Erythroblast (primary cell): ENCODE data around the gene CRYBG3.

Experiments
- DNase-seq, 2 experiments: peaks; one replicate each; lab custom pipeline; 2025; lab: John Stamatoyannopoulos, UW
- GATA1 ChIP-seq: IDR thresholded peaks from 2 replicates; pipeline ENCODE4 v1.6.1; 2011; ENCODE audit warnings: low read depth, mild to moderate bottlenecking, control low read depth, low read length, moderate library complexity
- POLR2A ChIP-seq: IDR thresholded peaks from 2 replicates; pipeline ENCODE4 v1.6.1; 2011; ENCODE audit warnings: mild to moderate bottlenecking, low read length

The CRYBG3 gene

GRCh38 chr3:97971679-97972567 is 150.1 kb downstream of the CRYBG3 start, which contains the start of gene RIOX2:
RIOX2 (minus strand) TSS chr3:97972431; CDS start chr3:97967593, 4,838 bp downstream.
- TF ChIP-seq POLR2A (no peak), GATA1 (no peak)
- DNase-seq: peak; percentile 67 to 78

GRCh38 chr3:97972976-97973375 is 151.2 kb downstream of the CRYBG3 start:
- no peak for TF ChIP-seq GATA1
- no peak for TF ChIP-seq POLR2A
- DNase-seq: no peak

- no peak for TF ChIP-seq POLR2A
- no peak for TF ChIP-seq GATA1
- DNase-seq: no peak
These were observed 153.2 kb downstream of the CRYBG3 start for GRCh38 chr3:97974996-97975395.

GRCh38 chr3:97975466-97975865 is 153.7 kb downstream of the CRYBG3 start:
- TF ChIP-seq GATA1 (no peak), POLR2A (no peak)
- DNase-seq: no peak

- TF ChIP-seq GATA1: no peak
- TF ChIP-seq POLR2A: no peak
- no peak for DNase-seq
These were observed 157.8 kb downstream of the CRYBG3 start for GRCh38 chr3:97979610-97980009.

GRCh38 chr3:97981886-97982285 is 160.1 kb downstream of the CRYBG3 start:
- DNase-seq: no peak
- TF ChIP-seq POLR2A (no peak), GATA1 (no peak)

GRCh38 chr3:97983933-97984491 is 162.2 kb downstream of the CRYBG3 start:
- DNase-seq: no peak
- TF ChIP-seq POLR2A: no peak
- TF ChIP-seq GATA1: no peak

GRCh38 chr3:97987306-97987705 is 165.5 kb downstream of the CRYBG3 start:
- no peak for TF ChIP-seq POLR2A
- no peak for TF ChIP-seq GATA1

GRCh38 chr3:97988784-97989568 is 167.2 kb downstream of the CRYBG3 start:
- no peak for DNase-seq
- no peak for TF ChIP-seq POLR2A
- no peak for TF ChIP-seq GATA1

More at GRCh38 chr3:97987306-97987705, 165.5 kb downstream of the CRYBG3 start:
- no peak for DNase-seq

- DNase-seq: no peak
These were observed 168.9 kb downstream of the CRYBG3 start for GRCh38 chr3:97990624-97991292.

GRCh38 chr3:97991293-97991682 is 169.5 kb downstream of the CRYBG3 start:
- no peak for DNase-seq
- TF ChIP-seq POLR2A: no peak
- no peak for TF ChIP-seq GATA1

More at GRCh38 chr3:97990624-97991292, 168.9 kb downstream of the CRYBG3 start:
- TF ChIP-seq GATA1 (no peak), POLR2A (no peak)

GRCh38 chr3:97992547-97993173 is 170.8 kb downstream of the CRYBG3 start:
- no peak for DNase-seq
- TF ChIP-seq GATA1 (no peak), POLR2A (no peak)

- TF ChIP-seq POLR2A: no peak
- TF ChIP-seq GATA1: no peak
- no peak for DNase-seq
These were observed 171.7 kb downstream of the CRYBG3 start for GRCh38 chr3:97993526-97993925.
